Heart left ventricle (tissue), 13 donors: ENCODE data around the gene CCDC178.

Source experiments
- POLR2A ChIP-seq, 2 donors: fragments of 450-650 bp; IDR thresholded peaks; one replicate each; pipeline ENCODE4 v1.6.1; 2017; ENCODE audit warnings: antibody characterized with exemption in 2 of 2, mild to moderate bottlenecking in 2 of 2, moderate library complexity in 2 of 2
- TF ChIP-seq, protein P1 (sequence below), 12 donors: fragments of 200-600 bp; sonication (generic) in 4 of 12; IDR thresholded peaks; one replicate each; pipeline versions ENCODE4 v1.5.0 to v1.8.0; 2018 to 2022; ENCODE audit warnings: antibody characterized with exemption in 12 of 12, mild to moderate bottlenecking in 5 of 12
- donor health status: ischemic (EF 13 %, LVEDD 7.1; RV severe dilation, severe dysfunction).
- donor health status: DM: no; HTN: yes; CAD: no.
- donor health status: DM: no; HTN: no; CAD: no.
- donor health status: ischemic (EF 25% LVEDD 6.9; RV normal size, moderate dysfunction).
- donor health status: ischemic (EF 25% LVEDD 5.7; RV mildly dilated, moderate dysfunction).
- donor health status: ischemic (EF 35%, LVEDD 5.7; RV mildly dilated, moderate dysfunction).
- donor health status: nonischemic (EF 11% LVEDD 7.7; RV severe dilation, severe dysfunction).
- donor health status: DM: yes; HTN: yes; CAD: no.
- donor health status: PGD.
- donor health status: ischemic (EF 29% LVEDD 5.4; RV normal size, mild dysfunction).
- donor health status: nonischemic (EF 23%, LVEDD 6.1; RV moderate dilation, normal function).

DNA sequence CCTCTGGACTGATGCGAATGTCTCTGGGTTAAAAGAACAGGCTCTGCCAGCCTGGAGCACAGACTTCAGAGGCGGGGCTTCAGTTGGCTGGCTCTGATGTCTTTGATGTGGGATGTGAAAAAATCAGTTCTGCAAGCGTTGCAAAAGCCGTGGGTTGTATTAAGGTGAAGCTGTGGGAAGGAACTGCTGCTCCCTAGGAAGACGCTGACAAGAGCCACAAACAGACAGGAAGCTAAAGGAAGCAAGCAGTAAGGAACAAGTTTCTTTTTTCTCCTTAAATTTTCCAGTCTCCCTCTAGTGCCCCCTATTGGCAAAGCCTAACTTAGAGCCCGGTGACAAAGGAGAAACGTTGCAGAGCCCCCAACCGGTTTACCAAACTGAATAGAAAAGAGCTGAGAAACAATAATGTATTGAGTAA, 239.0 kb downstream of the CCDC178 start:
- TF ChIP-seq, protein P1, sequence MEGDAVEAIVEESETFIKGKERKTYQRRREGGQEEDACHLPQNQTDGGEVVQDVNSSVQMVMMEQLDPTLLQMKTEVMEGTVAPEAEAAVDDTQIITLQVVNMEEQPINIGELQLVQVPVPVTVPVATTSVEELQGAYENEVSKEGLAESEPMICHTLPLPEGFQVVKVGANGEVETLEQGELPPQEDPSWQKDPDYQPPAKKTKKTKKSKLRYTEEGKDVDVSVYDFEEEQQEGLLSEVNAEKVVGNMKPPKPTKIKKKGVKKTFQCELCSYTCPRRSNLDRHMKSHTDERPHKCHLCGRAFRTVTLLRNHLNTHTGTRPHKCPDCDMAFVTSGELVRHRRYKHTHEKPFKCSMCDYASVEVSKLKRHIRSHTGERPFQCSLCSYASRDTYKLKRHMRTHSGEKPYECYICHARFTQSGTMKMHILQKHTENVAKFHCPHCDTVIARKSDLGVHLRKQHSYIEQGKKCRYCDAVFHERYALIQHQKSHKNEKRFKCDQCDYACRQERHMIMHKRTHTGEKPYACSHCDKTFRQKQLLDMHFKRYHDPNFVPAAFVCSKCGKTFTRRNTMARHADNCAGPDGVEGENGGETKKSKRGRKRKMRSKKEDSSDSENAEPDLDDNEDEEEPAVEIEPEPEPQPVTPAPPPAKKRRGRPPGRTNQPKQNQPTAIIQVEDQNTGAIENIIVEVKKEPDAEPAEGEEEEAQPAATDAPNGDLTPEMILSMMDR (IDR thresholded peaks at IDR 0.05) = peak in 5 of 12 donors; percentile 17 to 44 (median 38)
- TF ChIP-seq POLR2A (IDR thresholded peaks at IDR 0.05) = no peak
